AG04449 (cell line): ENCODE results near the gene GNB1.

Source experiments
- CTCF ChIA-PET: fragments of 350-600 bp; formaldehyde crosslinking; extraction: SDS; loops from one replicate; lab custom pipeline; 2021; ENCODE audit warnings: antibody characterized with exemption; lab: Yijun Ruan, JAX
- POLR2A ChIA-PET: fragments of 400-600, 350-600 bp; formaldehyde crosslinking; extraction: SDS; loops from one replicate; lab custom pipeline; 2020; ENCODE audit warnings: antibody characterized with exemption, inconsistent platforms; lab: Yijun Ruan, JAX
- DNase-seq: peaks from one replicate; pipeline ENCODE4 v3.0.0-alpha.2; 2010; ENCODE audit warnings: low read depth, low spot score
- H3K4me3 ChIP-seq: 2 replicates; pipeline ENCODE4 v1.5.1; 2011; ENCODE audit warnings: low read depth, mild to moderate bottlenecking, control low read depth, low read length
- TF ChIP-seq, protein P1 (sequence below): IDR thresholded peaks from one replicate; pipeline ENCODE4 v1.5.1; 2011; ENCODE audit warnings: mild to moderate bottlenecking, moderate library complexity, low read length, control low read depth, inconsistent platforms; ENCODE audit not compliant: insufficient read depth; ENCODE audit errors: missing control alignments

Gene GNB1

DNA sequence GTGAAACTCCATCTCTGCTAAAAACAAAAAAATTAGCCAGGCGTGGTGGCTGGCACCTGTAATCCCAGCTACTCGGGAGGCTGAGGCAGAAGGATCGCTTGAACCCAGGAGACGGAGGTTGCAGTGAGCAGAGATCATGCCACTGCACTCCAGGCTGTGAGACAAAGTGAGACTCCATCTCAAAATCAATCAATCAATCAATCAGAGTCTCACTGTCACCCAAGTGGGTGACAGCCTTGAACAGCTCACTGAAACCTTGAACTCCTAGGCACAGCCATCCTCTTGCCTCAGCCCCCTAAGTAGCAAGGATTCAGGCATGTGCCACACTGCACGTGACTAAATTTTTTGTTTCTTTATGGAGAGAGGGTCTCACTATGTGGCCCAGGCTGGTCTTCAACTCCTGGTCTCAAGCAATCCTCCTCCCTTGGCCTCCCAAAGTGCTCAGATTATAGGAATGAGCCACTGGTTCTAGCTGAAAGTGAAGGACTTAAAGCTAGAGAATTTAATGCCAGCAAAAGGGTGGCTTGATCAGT, 44.4 kb downstream of the GNB1 start:
- CTCF ChIA-PET: interaction anchor here (0.9 to 1.3 kb wide), 4 partner anchors 12 to 62 kb away, joined by 3 to 5 read pairs (median 4); no protein-coding TSS in a partner anchor
- no peak overlapping the region for H3K4me3 ChIP-seq
- TF ChIP-seq, protein P1, sequence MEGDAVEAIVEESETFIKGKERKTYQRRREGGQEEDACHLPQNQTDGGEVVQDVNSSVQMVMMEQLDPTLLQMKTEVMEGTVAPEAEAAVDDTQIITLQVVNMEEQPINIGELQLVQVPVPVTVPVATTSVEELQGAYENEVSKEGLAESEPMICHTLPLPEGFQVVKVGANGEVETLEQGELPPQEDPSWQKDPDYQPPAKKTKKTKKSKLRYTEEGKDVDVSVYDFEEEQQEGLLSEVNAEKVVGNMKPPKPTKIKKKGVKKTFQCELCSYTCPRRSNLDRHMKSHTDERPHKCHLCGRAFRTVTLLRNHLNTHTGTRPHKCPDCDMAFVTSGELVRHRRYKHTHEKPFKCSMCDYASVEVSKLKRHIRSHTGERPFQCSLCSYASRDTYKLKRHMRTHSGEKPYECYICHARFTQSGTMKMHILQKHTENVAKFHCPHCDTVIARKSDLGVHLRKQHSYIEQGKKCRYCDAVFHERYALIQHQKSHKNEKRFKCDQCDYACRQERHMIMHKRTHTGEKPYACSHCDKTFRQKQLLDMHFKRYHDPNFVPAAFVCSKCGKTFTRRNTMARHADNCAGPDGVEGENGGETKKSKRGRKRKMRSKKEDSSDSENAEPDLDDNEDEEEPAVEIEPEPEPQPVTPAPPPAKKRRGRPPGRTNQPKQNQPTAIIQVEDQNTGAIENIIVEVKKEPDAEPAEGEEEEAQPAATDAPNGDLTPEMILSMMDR: no peak
- POLR2A ChIA-PET: interaction anchor here (0.6 kb wide), 1 partner anchor 24 kb away, joined by 3 read pairs; no protein-coding TSS in a partner anchor
- DNase-seq: no peak

DNA sequence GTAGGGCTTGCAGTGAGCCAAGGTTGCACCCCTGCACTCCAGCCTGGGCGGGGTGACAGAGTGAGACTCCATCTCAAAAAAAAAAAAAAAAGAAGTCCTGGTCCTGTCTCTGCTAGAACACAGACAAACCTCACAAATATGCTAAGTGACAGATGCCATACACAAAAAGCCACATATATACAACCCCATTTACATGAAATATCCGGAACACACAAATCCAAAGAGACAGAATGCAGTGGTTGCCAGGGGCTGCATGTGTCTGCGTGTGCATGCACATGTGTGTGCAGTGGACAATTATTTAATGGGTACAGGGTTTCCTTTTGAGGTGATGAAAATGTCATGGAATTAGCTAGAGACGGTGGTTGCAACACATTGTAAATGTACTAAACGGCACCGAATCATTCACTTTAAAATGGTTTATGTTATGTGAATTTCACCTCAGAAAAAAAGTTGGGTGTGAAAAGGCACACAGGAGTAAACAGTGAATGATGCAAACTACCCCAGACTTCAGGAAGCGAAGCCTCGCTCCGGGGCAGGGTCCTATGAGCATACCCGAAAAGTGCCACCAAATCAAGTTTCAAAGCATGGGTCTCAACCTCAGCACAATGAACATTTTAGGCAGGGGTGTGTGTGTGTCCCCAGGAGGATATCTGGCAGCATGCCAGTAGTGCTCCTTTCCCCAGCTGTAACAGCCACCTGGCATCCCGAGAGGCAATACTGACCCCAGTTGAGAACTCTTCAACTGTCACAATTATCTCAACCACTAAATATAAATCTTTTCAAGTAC, 48.3 kb downstream of the GNB1 start:
- CTCF ChIA-PET: no interaction called here
- TF ChIP-seq, protein P1: no peak
- H3K4me3 ChIP-seq: no peak overlapping the region
- POLR2A ChIA-PET: no interaction called here
- no peak for DNase-seq

DNA sequence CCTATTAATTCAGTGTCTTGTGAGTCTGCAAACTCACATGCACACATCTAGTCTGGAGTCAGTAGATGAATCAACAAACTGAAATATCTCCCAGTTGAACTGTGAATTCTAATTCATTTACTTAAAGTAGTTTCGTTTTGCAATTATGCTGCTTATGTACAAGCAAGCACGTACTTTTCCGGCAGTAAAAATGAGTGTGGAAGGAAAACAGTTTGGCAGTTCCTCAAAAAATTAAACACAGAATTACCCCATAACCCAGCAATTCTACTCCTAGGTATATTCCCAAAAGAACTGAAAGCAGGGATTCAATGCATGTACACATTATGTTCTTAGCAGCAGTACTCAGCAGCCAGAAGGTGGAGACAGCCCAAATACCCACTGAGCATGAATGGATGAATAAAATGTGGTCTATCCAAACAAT, 49.3 kb downstream of the GNB1 start:
- DNase-seq: no peak
- TF ChIP-seq, protein P1: no peak
- CTCF ChIA-PET: no interaction called here
- H3K4me3 ChIP-seq: no peak overlapping the region
- POLR2A ChIA-PET: no interaction called here

DNA sequence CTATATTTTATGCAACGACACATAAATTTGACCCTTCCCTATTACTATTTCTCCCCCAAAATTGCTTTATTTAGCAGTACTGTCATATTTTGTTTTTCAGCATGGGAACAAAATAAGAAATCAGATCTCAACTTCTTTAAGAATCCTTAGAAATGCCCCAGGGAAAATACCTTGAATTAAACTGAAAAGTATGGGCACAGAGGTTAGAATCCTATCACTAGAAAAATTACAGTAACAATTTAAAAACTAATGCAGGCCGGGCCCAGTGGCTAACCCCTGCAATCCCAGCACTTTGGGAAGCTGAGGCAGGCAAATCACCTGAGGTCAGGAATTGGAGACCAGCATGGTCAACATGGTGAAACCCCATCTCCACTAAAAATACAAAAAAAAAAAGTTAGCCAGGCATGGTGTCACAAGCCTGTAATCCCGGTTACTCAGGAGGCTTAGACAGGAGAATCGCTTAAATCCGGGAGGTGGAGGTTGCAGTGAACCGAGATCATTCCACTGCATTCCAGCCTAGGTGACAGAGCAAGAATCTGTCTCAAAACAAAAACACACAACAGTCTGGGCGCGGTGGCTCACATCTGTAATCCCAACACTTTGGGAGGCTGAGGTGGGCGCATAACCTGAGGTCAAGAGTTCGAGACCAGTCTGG, 51.4 kb downstream of the GNB1 start:
- ChIA-PET CTCF (interaction anchor here (0.6 to 1.2 kb wide), 2 partner anchors 12 to 51 kb away, joined by 3 read pairs; no protein-coding TSS in a partner anchor), POLR2A (no interaction called here)
- H3K4me3 ChIP-seq: no peak overlapping the region
- DNase-seq: no peak
- TF ChIP-seq, protein P1: no peak

DNA sequence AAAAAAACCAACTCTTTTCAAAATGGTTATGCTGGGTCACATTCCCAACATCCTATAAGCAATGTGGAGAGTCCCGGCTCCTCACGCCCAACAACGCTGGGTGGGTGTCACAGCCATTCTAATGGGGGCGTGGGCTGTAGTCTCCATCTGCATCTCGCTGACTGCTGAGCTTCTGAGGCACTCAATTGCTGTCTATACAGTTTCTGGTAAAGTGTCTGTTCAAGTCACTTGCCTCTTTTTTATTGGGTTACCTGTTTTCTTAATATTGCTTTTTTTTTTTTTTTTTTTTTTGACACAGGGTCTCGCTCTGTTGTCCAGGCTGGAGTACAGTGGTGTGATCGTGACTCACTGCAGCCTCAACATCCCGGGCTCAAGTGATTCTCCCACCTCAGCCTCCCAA, 54.8 kb downstream of the GNB1 start:
- TF ChIP-seq, protein P1: no peak
- no peak for DNase-seq
- ChIA-PET CTCF (interaction anchor here (0.6 to 1.1 kb wide), 2 partner anchors 18 to 50 kb away, joined by 3 read pairs; no protein-coding TSS in a partner anchor), POLR2A (no interaction called here)
- no peak overlapping the region for H3K4me3 ChIP-seq

DNA sequence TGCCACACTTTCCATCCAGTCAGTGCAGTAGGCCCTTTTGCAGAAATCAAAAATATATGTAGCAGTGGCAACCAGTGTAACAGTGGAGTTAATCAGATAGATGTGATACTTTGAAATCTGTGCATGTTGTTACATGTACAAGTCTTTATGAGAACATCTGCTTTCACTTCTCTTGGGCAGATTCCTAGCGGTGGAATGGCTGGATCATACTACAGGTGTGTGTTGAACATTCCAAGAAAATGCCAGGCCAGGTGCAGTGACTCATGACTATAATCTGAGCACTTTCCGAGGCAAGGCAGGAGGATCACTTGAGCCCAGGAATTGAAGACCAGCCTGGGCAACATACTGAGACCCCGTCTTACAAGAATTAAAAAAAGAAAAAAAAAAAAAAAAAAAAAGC, 55.3 kb downstream of the GNB1 start:
- CTCF ChIA-PET: interaction anchor here (1.1 kb wide), 1 partner anchor 51 kb away, joined by 3 read pairs; no protein-coding TSS in a partner anchor
- TF ChIP-seq, protein P1: no peak
- no peak overlapping the region for H3K4me3 ChIP-seq
- no peak for DNase-seq
- POLR2A ChIA-PET: no interaction called here
